Ishikawa (cell line): ENCODE data around the gene DSCAML1.

Experiments
- CEBPB ChIP-seq: IDR thresholded peaks from 2 replicates; pipeline ENCODE4 v1.6.1; 2012
- CREB1 ChIP-seq: IDR thresholded peaks from 2 replicates; pipeline ENCODE4 v1.6.1; 2012; ENCODE audit warnings: low read depth
- EGR1 ChIP-seq: IDR thresholded peaks from 2 replicates; pipeline ENCODE4 v1.6.1; 2012
- EP300 ChIP-seq: IDR thresholded peaks from 2 replicates; pipeline ENCODE4 v1.6.1; 2012; ENCODE audit warnings: borderline replicate concordance
- MAX ChIP-seq: IDR thresholded peaks from 2 replicates; pipeline ENCODE4 v1.6.1; 2012
- RAD21 ChIP-seq: IDR thresholded peaks from 2 replicates; pipeline ENCODE4 v1.6.1; 2012; ENCODE audit warnings: low read depth
- REST ChIP-seq: IDR thresholded peaks from 2 replicates; pipeline ENCODE4 v1.6.1; 2012; ENCODE audit warnings: low read depth, mild to moderate bottlenecking
- TAF1 ChIP-seq: IDR thresholded peaks from 2 replicates; pipeline ENCODE4 v1.6.1; 2012; ENCODE audit warnings: low read depth, mild to moderate bottlenecking
- TCF12 ChIP-seq: IDR thresholded peaks from 2 replicates; pipeline ENCODE4 v1.6.1; 2012; ENCODE audit warnings: low read depth
- TEAD4 ChIP-seq: IDR thresholded peaks from 2 replicates; pipeline ENCODE4 v1.6.1; 2012
- ZBTB7A ChIP-seq: IDR thresholded peaks from 2 replicates; pipeline ENCODE4 v1.6.1; 2012; ENCODE audit warnings: low read depth

GRCh38 chr11:117541211-117541610 is 255.8 kb downstream of the DSCAML1 start:
- TF ChIP-seq TAF1: no peak
- TF ChIP-seq EP300: no peak
- no peak for TF ChIP-seq MAX
- TF ChIP-seq EGR1: no peak
- TF ChIP-seq REST: no peak
- TF ChIP-seq RAD21: no peak
- TF ChIP-seq CREB1: no peak
- no peak for TF ChIP-seq ZBTB7A
- TF ChIP-seq TEAD4: no peak
- TF ChIP-seq CEBPB: no peak
- no peak for TF ChIP-seq TCF12
